Upper lobe of left lung (tissue), 6 donors: ENCODE results near the gene TENM3. TPM values are rescaled to one million over a fixed set of nuclear protein-coding genes. Genes with fewer than 3 reads are reported as not detected.

Source experiments
- ATAC-seq, 2 donors: fragments of 200-7000 bp; cut with Tn5 transposase; one replicate each; pipeline ENCODE4 v1.9.1; 2022; ENCODE audit warnings: mild to moderate bottlenecking in 2 of 2, moderate library complexity in 2 of 2; ENCODE audit not compliant: low FRiP score in 2 of 2
- DNase-seq, 2 donors: peaks; one replicate each; pipeline ENCODE4 v3.0.0-alpha.2; 2019 to 2020
- H3K27ac ChIP-seq, 4 donors: fragments of 200-600 bp; sonication (generic); one replicate each; pipeline ENCODE4 v1.5.1; 2016 to 2019
- H3K27me3 ChIP-seq, 4 donors: fragments of 200-600 bp; sonication (generic); one replicate each; pipeline ENCODE4 v1.5.1; 2017 to 2019
- H3K36me3 ChIP-seq, 4 donors: fragments of 200-600 bp; sonication (generic); one replicate each; pipeline ENCODE4 v1.5.1; 2016 to 2019
- H3K4me1 ChIP-seq, 4 donors: fragments of 200-600 bp; sonication (generic); one replicate each; pipeline ENCODE4 v1.5.1; 2018 to 2019
- H3K4me3 ChIP-seq, 4 donors: fragments of 200-600 bp; sonication (generic); one replicate each; pipeline ENCODE4 v1.5.1; 2017 to 2019; ENCODE audit warnings: mild to moderate bottlenecking in 2 of 4, moderate library complexity in 1 of 4
- H3K9me3 ChIP-seq, 4 donors: fragments of 200-600 bp; sonication (generic); one replicate each; pipeline ENCODE4 v1.5.1; 2018 to 2019
- EP300 ChIP-seq, 4 donors: sonication (generic); formaldehyde crosslinking; IDR thresholded peaks; one replicate each; pipeline ENCODE4 v1.5.1; 2017; ENCODE audit warnings: antibody characterized with exemption in 4 of 4, control low read depth in 2 of 4
- POLR2A ChIP-seq, 4 donors: fragments of 450-650 bp; IDR thresholded peaks; one replicate each; pipeline ENCODE4 v1.5.1; 2016 to 2017; ENCODE audit warnings: antibody characterized with exemption in 4 of 4, mild to moderate bottlenecking in 2 of 4
- POLR2AphosphoS5 ChIP-seq, 2 donors: sonication (generic); formaldehyde crosslinking; IDR thresholded peaks; one replicate each; pipeline ENCODE4 v1.5.1; 2017; ENCODE audit warnings: antibody characterized with exemption in 2 of 2
- WGBS, 2 donors: methylation state at CpG; one replicate each; pipeline ENCODE4 v1.1.5; 2017 to 2018; 5-methylcytosine and 5-hydroxymethylcytosine counted together
- total RNA-seq, 6 donors: library from RNA; depleted of rRNA in 4 of 6; stranded (reverse); fragments of >200 nt in 4 of 6; gene quantifications; one replicate each; pipeline versions ENCODE4 v1.1.0 to v1.2.1, GENCODE V29; 2016 to 2021
- TF ChIP-seq, protein P1 (sequence below), 6 experiments: fragments of 450-650 bp in 4 of 6; fragments of 200-600 bp in 2 of 6; sonication (generic) in 2 of 6; IDR thresholded peaks; one replicate each; pipeline ENCODE4 v1.5.1; 2016 to 2019; ENCODE audit warnings: antibody characterized with exemption in 6 of 6
- donor health status: DM: no; HTN: no; CAD: no; lungs with moderate emphysema.
- donor health status: DM: no; HTN: yes; CAD: no; lungs with severe emphysema.

Gene TENM3
- total RNA-seq, 6 donors from 2014 or later = 0.33 to 7.1 (median 1.1) TPM

DNA sequence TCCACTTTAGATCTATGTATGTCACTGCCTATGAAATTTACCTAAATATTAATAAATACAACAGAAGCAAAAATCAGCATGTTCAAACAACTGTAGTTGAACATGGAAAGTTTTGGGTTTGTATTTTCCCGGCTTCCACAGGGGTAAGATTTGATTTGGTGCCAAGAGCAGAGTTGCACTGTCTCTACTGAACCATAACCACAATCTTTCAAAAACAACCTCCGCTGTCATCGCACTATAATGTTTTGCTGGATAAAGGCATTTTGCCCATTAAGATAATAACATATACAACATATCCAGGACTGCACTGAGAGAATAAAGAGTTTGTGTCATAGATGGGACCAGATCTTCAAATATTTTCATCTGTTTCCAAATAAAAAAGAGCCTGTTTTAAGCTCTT lies 94.9 kb downstream of the TENM3 start:
- no peak for ATAC-seq
- TF ChIP-seq, protein P1, sequence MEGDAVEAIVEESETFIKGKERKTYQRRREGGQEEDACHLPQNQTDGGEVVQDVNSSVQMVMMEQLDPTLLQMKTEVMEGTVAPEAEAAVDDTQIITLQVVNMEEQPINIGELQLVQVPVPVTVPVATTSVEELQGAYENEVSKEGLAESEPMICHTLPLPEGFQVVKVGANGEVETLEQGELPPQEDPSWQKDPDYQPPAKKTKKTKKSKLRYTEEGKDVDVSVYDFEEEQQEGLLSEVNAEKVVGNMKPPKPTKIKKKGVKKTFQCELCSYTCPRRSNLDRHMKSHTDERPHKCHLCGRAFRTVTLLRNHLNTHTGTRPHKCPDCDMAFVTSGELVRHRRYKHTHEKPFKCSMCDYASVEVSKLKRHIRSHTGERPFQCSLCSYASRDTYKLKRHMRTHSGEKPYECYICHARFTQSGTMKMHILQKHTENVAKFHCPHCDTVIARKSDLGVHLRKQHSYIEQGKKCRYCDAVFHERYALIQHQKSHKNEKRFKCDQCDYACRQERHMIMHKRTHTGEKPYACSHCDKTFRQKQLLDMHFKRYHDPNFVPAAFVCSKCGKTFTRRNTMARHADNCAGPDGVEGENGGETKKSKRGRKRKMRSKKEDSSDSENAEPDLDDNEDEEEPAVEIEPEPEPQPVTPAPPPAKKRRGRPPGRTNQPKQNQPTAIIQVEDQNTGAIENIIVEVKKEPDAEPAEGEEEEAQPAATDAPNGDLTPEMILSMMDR (IDR thresholded peaks at IDR 0.05) = no peak
- TF ChIP-seq EP300 (IDR thresholded peaks at IDR 0.05) = no peak

DNA sequence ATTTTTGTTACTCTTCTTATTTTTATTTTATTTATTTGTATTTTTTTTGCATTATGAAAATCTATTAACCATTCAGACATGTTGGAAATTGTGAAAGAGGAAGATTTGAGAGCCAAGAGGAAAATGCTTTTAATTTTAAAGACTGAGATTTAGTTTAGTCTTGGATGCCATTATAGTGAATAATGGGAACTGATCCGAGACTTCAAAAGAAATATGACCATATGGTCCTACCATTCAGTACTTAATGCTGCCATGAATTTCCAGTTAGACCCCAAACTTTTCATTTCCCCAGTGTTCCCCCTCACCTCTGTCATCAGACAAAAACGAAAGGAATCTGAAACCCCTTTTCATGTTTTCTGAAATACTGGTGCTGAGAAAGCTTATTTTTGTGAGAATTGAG lies 95.5 kb downstream of the TENM3 start:
- Histone ChIP-seq H3K9me3 (no peaks in the 10 kb centered on the region), H3K36me3 (no peaks in the 10 kb centered on the region), H3K27me3 (no peaks in the 10 kb centered on the region), H3K4me3 (no peak overlapping the region), H3K4me1 (no peaks in the 10 kb centered on the region), H3K27ac (no peak overlapping the region)
- TF ChIP-seq, protein P1 (IDR thresholded peaks at IDR 0.05) = no peak
- no peak for TF ChIP-seq EP300 (IDR thresholded peaks at IDR 0.05)
- no peak for TF ChIP-seq POLR2A (IDR thresholded peaks at IDR 0.05)
- TF ChIP-seq POLR2AphosphoS5 (IDR thresholded peaks at IDR 0.05) = no peak
- ATAC-seq (no peak), DNase-seq (no peak)
- 49 to 55% methylated on average over 2 of the region's 2 CpGs for WGBS, 2 donors

More for the DNA sequence above, 94.9 kb downstream of the TENM3 start:
- Histone ChIP-seq H3K27me3 (no peaks in the 10 kb centered on the region), H3K4me3 (no peak overlapping the region), H3K9me3 (no peaks in the 10 kb centered on the region), H3K27ac (no peak overlapping the region), H3K36me3 (no peaks in the 10 kb centered on the region), H3K4me1 (no peaks in the 10 kb centered on the region)
- DNase-seq = no peak
- 86 to 88% methylated on average over 3 of the region's 3 CpGs for WGBS, 2 donors

DNA sequence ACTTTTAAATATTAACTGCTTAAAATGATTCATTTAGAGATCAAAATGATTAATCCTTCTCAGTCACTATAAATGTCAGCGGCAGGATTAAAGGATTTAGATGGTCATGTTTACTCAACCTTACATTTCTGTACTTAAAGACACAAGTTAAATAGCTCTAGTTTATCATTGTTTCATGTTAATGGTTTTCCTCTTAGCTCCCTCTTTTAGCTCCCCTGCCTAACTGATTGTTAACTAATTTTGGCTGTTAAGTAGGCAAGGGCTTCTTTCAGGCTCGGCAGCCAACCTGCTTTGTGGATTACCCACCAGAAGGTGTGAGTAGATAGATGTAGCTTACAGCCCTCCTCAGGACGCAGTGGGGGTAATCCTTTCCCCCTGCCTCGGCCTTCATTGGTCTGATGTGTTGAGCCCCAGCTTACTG lies 96.0 kb downstream of the TENM3 start:
- ATAC-seq (no peak), DNase-seq (no peak)
- no peak overlapping the region for H3K4me3 ChIP-seq
- no peaks in the 10 kb centered on the region for H3K9me3 ChIP-seq
- no peaks in the 10 kb centered on the region for H3K4me1 ChIP-seq
- no peaks in the 10 kb centered on the region for H3K27me3 ChIP-seq
- H3K36me3 ChIP-seq = no peaks in the 10 kb centered on the region
- WGBS, 2 donors = 37 to 53% methylated on average over 4 of the region's 4 CpGs
- H3K27ac ChIP-seq = no peak overlapping the region
- no peak for TF ChIP-seq POLR2AphosphoS5 (IDR thresholded peaks at IDR 0.05)
- TF ChIP-seq, protein P1 (IDR thresholded peaks at IDR 0.05) = no peak
- TF ChIP-seq POLR2A (IDR thresholded peaks at IDR 0.05) = no peak
- TF ChIP-seq EP300 (IDR thresholded peaks at IDR 0.05) = no peak

DNA sequence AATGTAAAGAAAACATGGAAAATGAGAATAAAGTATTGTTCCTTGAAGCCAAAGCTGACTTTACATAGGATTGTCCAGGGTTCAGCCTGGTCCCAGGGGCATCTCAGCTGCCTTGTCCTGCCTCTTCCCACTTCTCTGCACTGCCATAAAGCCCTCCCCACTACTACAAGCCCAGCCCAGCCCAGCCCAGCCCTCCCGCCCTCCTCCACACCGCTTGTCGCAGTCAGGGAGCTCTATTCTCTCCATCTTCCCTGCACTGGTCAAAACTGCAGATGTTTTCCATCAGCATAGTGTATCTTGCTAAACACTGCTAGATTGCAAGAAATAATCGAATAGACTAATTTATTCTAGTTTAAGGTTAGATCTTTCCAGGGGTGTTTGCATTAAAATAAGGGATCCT lies 100.3 kb downstream of the TENM3 start:
- H3K4me1 ChIP-seq = no peaks in the 10 kb centered on the region
- TF ChIP-seq, protein P1 (IDR thresholded peaks at IDR 0.05) = no peak
- TF ChIP-seq POLR2A (IDR thresholded peaks at IDR 0.05) = no peak
- TF ChIP-seq POLR2AphosphoS5 (IDR thresholded peaks at IDR 0.05) = no peak
- no peak for TF ChIP-seq EP300 (IDR thresholded peaks at IDR 0.05)
- WGBS, 2 donors = 28 to 37% methylated on average over 4 of the region's 4 CpGs
- no peak for DNase-seq
- no peaks in the 10 kb centered on the region for H3K27me3 ChIP-seq
- no peak overlapping the region for H3K27ac ChIP-seq
- ATAC-seq = no peak
- no peaks in the 10 kb centered on the region for H3K36me3 ChIP-seq
- no peaks in the 10 kb centered on the region for H3K9me3 ChIP-seq
- no peak overlapping the region for H3K4me3 ChIP-seq

DNA sequence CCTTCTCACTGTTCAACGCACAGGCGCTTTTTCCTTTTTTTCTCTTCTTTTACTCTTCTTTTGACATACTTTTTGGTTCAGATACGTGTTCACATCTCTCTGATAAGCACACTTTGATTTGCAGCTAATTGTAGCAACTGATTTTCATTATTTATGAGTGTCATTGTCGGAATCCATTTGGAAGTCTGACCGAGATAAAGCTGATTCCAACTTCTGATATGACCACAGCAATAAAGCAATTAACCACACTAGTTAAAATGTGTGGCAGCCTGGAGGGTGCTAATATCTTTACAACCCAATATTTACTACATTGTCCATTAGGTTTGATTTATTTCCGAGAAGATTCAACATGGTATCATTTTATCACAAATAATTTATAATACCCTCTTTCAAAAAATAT lies 101.8 kb downstream of the TENM3 start:
- Histone ChIP-seq H3K27me3 (no peaks in the 10 kb centered on the region), H3K27ac (no peak overlapping the region), H3K4me3 (no peak overlapping the region), H3K9me3 (no peaks in the 10 kb centered on the region), H3K36me3 (no peaks in the 10 kb centered on the region), H3K4me1 (no peaks in the 10 kb centered on the region)
- ATAC-seq (no peak), DNase-seq (no peak)
- no peak for TF ChIP-seq EP300 (IDR thresholded peaks at IDR 0.05)
- TF ChIP-seq, protein P1 (IDR thresholded peaks at IDR 0.05) = no peak
- no peak for TF ChIP-seq POLR2A (IDR thresholded peaks at IDR 0.05)
- TF ChIP-seq POLR2AphosphoS5 (IDR thresholded peaks at IDR 0.05) = no peak
- WGBS, 2 donors = 60 to 67% methylated on average over 6 of the region's 6 CpGs
